Thymus (tissue), 11 donors: ENCODE data around the gene C20orf204. TPM values are rescaled to one million over a fixed set of nuclear protein-coding genes. Genes with fewer than 3 reads are reported as not detected.
"Not testable (repeated sequence)": the region's sequence is repeated elsewhere in the genome, so short reads cannot be mapped to it uniquely, and the experiment has no call there.

Source experiments
- DNase-seq, 9 donors: peaks; one replicate each; pipeline ENCODE4 v3.0.0-alpha.2; 2013; ENCODE audit warnings: low spot score in 9 of 9, low read depth in 6 of 9, missing footprints in 1 of 9
- H3K27ac ChIP-seq, 2 donors: one replicate each; pipeline ENCODE4 v1.5.1; 2013; ENCODE audit warnings: control low read depth in 1 of 2, low read depth in 1 of 2, low read length in 1 of 2, mild to moderate bottlenecking in 1 of 2, moderate library complexity in 1 of 2
- H3K27me3 ChIP-seq, 2 donors: one replicate each; pipeline ENCODE4 v1.5.1; 2013; ENCODE audit warnings: low read length in 1 of 2; ENCODE audit not compliant: control insufficient read depth in 2 of 2, insufficient read depth in 1 of 2
- H3K36me3 ChIP-seq, 2 donors: one replicate each; pipeline ENCODE4 v1.5.1; 2013; ENCODE audit warnings: low read length in 1 of 2, mild to moderate bottlenecking in 1 of 2, moderate library complexity in 1 of 2; ENCODE audit not compliant: control insufficient read depth in 2 of 2, insufficient read depth in 2 of 2
- H3K4me1 ChIP-seq, 2 donors: one replicate each; pipeline ENCODE4 v1.5.1; 2013; ENCODE audit warnings: low read length in 2 of 2; ENCODE audit not compliant: control insufficient read depth in 2 of 2, insufficient read depth in 2 of 2
- H3K4me3 ChIP-seq, 2 donors: one replicate each; pipeline ENCODE4 v1.5.1; 2013; ENCODE audit warnings: low read length in 2 of 2, control low read depth in 1 of 2, mild to moderate bottlenecking in 1 of 2
- H3K9me3 ChIP-seq, 2 donors: one replicate each; pipeline ENCODE4 v1.5.1; 2013; ENCODE audit warnings: low read length in 1 of 2, mild to moderate bottlenecking in 1 of 2; ENCODE audit not compliant: control insufficient read depth in 2 of 2, insufficient read depth in 1 of 2
- WGBS: extraction: QIAGEN DNeasy Blood & Tissue Kit; methylation state at CpG from one replicate; pipeline ENCODE4 v1.1.7; 2013; 5-methylcytosine and 5-hydroxymethylcytosine counted together
- polyA plus RNA-seq: library from polyadenylated mRNA; stranded (reverse); fragments of 200-250 nt; gene quantifications from one replicate; pipeline ENCODE4 v1.2.3, GENCODE V29; 2013
- total RNA-seq: library from RNA; stranded (reverse); fragments of 120-200 nt; gene quantifications from one replicate; pipeline ENCODE4 v1.2.4, GENCODE V29; 2013
- donor health status: healthy.

C20orf204 gene
- total and polyA plus RNA-seq, 2 donors = 8.2 to 17.0 TPM

GRCh38 chr20:64082820-64083377 lies 46.9 kb downstream of the C20orf204 start:
- no peak for DNase-seq
- Histone ChIP-seq H3K27me3 (peaks cover 36 to 81% of the 10 kb centered on the region in 2 donors), H3K9me3 (peaks cover 3 to 20% of the 10 kb centered on the region in 2 donors), H3K36me3 (no peaks in the 10 kb centered on the region), H3K27ac (no peak overlapping the region), H3K4me3 (peak overlapping the region in 1 of 2 donors; percentile 13), H3K4me1 (peaks cover 29 to 55% of the 10 kb centered on the region in 2 donors)
- 18% methylated on average over 13 of the region's 13 CpGs for WGBS

- WGBS = under 1% methylated on average over 52 of the region's 52 CpGs
- Histone ChIP-seq H3K27ac (no peak overlapping the region), H3K4me3 (peak overlapping the region; percentile 13 to 60), H3K36me3 (no peaks in the 10 kb centered on the region), H3K4me1 (peaks cover 24 to 50% of the 10 kb centered on the region in 2 donors), H3K9me3 (peaks cover 3 to 22% of the 10 kb centered on the region in 2 donors), H3K27me3 (peaks cover 36 to 85% of the 10 kb centered on the region in 2 donors)
- DNase-seq = peak in 3 of 9 donors; percentile 66 to 80 (median 68)
Observed at GRCh38 chr20:64083378-64083803, 47.4 kb downstream of the C20orf204 start.

- H3K27me3 ChIP-seq = peaks cover 36 to 85% of the 10 kb centered on the region in 2 donors
- WGBS = 2% methylated on average over 86 of the region's 86 CpGs
- H3K36me3 ChIP-seq = no peaks in the 10 kb centered on the region
- H3K4me3 ChIP-seq = peak within 1 kb of the TSS; percentile 13 to 60
- peaks cover 18 to 43% of the 10 kb centered on the region in 2 donors for H3K4me1 ChIP-seq
- H3K9me3 ChIP-seq = peaks cover 3 to 22% of the 10 kb centered on the region in 2 donors
- H3K27ac ChIP-seq = no peak within 1 kb of the TSS
- no peak for DNase-seq
Observed at GRCh38 chr20:64083804-64084684, 48.1 kb downstream of the C20orf204 start, which contains the start of gene LKAAEAR1. Gene LKAAEAR1 (minus strand): TSS chr20:64084398. CDS start chr20:64084219, 179 bp downstream.

GRCh38 chr20:64084685-64085152 lies 48.7 kb downstream of the C20orf204 start:
- H3K36me3 ChIP-seq = no peaks in the 10 kb centered on the region
- H3K27me3 ChIP-seq = peaks cover 36 to 83% of the 10 kb centered on the region in 2 donors
- peaks cover 3 to 22% of the 10 kb centered on the region in 2 donors for H3K9me3 ChIP-seq
- H3K4me1 ChIP-seq = peaks cover 16 to 40% of the 10 kb centered on the region in 2 donors
- no peak overlapping the region for H3K4me3 ChIP-seq
- H3K27ac ChIP-seq = no peak overlapping the region
- WGBS = 28% methylated on average over 23 of the region's 23 CpGs
- no peak for DNase-seq

- peaks cover 16 to 24% of the 10 kb centered on the region in 2 donors for H3K4me1 ChIP-seq
- 97% methylated on average over 10 of the region's 11 CpGs for WGBS
- no peaks in the 10 kb centered on the region for H3K36me3 ChIP-seq
- no peak overlapping the region for H3K27ac ChIP-seq
- peaks cover 31 to 64% of the 10 kb centered on the region in 2 donors for H3K27me3 ChIP-seq
- H3K4me3 ChIP-seq = no peak overlapping the region
- DNase-seq = no peak
- H3K9me3 ChIP-seq = peaks cover 3 to 22% of the 10 kb centered on the region in 2 donors
Observed at GRCh38 chr20:64086801-64087200, 50.8 kb downstream of the C20orf204 start.

GRCh38 chr20:64087226-64087825 lies 51.3 kb downstream of the C20orf204 start:
- DNase-seq, H3K36me3 ChIP-seq, H3K27ac ChIP-seq, H3K4me3 ChIP-seq: not testable (repeated sequence)
- Histone ChIP-seq H3K4me1 (peaks cover 14 to 24% of the 10 kb centered on the region in 2 donors), H3K9me3 (peaks cover 3 to 22% of the 10 kb centered on the region in 2 donors), H3K27me3 (peaks cover 31 to 61% of the 10 kb centered on the region in 2 donors)
- WGBS = over 99% methylated on average over 6 of the region's 36 CpGs

- H3K4me3 ChIP-seq, DNase-seq, H3K36me3 ChIP-seq, H3K27ac ChIP-seq: not testable (repeated sequence)
- peaks cover 8 to 14% of the 10 kb centered on the region in 2 donors for H3K4me1 ChIP-seq
- H3K9me3 ChIP-seq = peaks cover 3 to 17% of the 10 kb centered on the region in 2 donors
- H3K27me3 ChIP-seq = peaks cover 22 to 53% of the 10 kb centered on the region in 2 donors
Observed at GRCh38 chr20:64088586-64088985, 52.6 kb downstream of the C20orf204 start.
